ENCODE data around the gene TCF7L2.

DNA sequence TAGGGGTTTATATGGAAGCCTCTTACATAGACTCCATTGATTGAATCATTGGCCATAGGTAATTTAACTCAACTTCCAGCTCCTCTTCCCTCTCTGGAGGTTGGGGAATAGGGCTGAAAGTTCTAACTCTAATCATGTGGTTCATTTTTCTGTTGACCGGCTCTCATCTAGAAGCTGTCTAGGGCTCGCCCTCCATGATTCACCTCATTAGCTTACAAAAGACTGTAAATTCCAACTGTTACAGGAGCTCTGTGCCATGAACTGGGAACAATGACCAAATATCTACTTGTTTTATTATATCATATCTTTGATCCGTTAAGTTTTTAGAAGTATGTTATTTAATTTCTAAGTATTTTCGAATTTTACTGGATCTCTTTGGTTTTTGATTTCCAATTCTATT lies 263.0 kb downstream of the TCF7L2 start:
- TF ChIP-seq TAF1 (IDR thresholded peaks at IDR 0.05; ENCODE audit: low read depth) (no peak), CTCF (IDR thresholded peaks at IDR 0.05; ENCODE audit: poor library complexity, severe bottlenecking) (no peak), EZH2 (IDR thresholded peaks at IDR 0.05; ENCODE audit: borderline replicate concordance, insufficient read depth, low read length, poor library complexity, severe bottlenecking) (no peak), POLR2AphosphoS5 (IDR thresholded peaks at IDR 0.05) (no peak)
